GM18505 (cell line): ENCODE measurements around the gene NHLH2.

Experiments used
- ATAC-seq: cut with Tn5 transposase; IDR thresholded peaks from one replicate; pipeline ENCODE4 v1.9.1; 2021; ENCODE audit not compliant: unreplicated experiment
- POLR2A ChIP-seq: IDR thresholded peaks from 4 replicates; pipeline ENCODE4 v1.6.1; 2011; ENCODE audit warnings: borderline replicate concordance; ENCODE audit not compliant: insufficient read depth, insufficient read length; ENCODE audit errors: extremely low read depth

Gene NHLH2

DNA sequence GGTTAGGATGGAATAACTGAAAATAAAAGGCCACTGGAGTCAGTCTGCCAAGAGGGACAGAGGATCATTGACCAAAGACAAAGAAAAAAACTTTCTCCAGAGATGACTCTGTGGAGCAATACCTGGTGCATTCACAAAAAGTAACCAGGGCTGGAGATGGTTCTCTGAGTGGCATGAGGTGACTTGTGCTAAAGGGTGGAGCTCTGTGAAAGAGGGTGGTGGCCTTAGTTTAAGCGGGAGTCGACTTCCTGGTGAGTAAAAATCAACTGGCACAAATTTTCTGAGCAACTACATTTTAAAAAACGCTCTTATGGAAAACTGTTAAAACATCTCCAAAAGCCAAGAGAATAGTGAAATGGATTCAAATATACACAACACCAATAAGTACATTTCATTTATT is 10.0 kb downstream of the NHLH2 start:
- TF ChIP-seq POLR2A = no peak
- no peak for ATAC-seq

DNA sequence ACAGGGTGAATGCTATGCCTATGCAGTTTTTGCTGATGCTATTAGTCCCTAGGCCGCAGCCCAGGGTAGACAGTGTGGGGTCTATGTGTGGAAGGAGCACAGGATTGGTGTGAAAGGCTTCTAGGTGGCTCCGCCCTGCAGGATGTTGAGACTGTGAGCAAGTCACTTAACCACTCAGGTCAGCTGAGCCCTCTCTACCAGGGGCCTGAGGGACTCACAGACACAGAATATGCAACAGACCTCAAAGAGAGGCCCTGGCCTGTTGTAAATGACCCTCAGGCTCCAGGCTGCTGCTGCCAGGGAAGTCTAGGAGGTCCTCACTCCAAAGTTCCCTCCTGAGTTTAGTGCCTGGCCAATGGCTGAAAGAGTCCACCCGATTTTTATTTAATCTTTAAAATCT is 11.0 kb downstream of the NHLH2 start:
- TF ChIP-seq POLR2A = no peak
- ATAC-seq = no peak

DNA sequence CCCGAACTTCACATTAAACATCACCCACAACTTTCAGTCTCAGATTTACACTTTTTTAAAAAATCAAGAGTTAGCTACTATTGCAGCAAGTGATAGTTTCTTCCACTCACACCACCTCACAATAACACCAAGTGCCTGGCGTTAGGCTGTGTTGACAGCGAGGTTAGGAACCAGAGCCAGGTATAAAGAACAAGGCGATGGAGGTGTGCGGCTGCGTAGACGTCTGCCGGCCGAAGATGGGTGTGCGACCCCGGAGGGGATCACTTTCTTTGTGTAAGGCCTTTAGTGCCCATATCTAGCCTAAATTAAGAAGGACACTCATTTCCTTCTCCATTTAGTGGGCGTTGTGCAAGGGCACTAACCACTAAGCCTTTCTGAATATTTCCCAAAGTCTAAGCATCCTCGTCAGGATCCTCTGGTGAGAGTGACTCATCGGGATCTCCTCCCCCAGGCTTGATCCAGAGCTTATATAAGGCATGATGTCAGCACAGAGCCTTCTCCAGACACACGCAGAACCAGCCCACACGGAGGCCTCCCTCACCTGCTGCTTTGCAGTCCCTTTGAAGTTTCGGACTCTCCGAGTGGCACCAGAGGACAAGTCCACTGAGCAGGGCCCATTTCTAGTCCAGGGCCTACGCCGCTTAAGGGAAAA is 11.8 kb downstream of the NHLH2 start:
- ATAC-seq = no peak
- no peak for TF ChIP-seq POLR2A

DNA sequence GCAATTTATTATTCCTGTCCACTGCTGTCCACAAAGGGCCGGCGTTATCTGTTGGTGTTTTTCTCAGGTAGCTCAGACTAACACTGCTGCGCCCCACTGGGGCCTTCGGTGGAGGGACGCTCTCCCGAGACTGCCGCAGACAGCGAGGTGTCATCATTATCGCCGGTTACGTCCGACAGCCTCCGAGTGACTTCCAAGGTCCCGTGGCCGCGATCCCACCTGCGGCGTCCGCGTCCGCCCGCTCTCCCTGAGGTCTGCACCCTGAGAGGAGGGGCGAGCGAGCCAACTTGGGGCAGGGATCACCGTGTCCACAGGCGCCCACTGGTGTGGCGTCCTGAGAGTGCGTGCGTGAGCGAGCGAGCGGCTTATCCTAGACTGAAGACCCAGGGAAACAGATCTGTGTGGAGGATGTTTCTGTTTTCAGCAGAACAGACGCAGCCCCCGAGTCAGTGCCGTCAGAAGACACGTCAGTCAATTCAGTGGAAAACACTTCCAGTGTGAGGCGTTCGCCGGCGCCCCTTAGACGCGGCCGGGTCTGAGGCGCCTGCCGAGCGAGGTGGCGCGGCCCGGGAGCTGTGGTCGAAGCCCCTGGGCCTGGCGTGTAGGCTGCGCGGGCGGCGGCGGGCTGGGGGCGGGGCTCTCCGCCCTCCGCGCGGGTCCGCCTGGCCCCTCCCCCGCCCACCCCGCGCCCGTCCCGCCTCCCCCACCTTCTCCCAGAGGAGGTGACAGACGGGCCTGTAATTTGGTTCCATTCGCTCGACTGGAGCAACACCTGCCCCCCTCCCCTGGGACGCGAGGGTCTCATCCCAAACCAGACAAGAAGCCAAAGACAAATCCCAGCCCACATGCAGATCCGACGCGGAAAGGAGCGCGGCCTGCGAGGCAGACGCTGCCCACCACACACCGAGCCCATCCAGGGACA is 12.6 kb downstream of the NHLH2 start:
- no peak for ATAC-seq
- TF ChIP-seq POLR2A = no peak

DNA sequence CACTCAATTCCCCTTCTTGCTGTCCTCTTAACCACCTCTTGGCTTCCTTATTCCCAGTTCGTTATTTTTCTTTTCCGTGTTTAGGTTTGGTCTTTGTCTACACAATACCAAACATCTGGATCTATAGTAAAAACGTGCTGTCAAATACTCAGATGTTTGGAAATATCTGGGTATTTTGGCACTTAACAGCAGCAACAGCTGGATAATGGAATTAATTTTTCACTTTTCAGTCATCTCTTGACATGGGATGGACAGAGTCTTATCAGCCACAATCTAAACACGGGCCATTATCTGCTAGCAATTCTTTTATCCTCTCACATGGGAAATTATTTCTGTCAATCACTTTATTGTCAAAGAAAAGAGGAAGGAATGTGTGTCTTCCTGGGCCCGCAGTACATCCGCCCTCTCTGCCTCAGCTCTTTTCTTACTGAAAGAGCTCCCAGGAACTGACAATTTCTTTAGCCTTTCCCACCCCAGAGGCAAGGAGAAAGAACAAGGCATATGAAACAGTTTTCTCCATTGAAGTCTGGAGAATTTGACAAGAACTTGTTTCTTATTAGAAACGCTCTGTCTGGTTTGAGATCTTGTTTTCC is 13.4 kb downstream of the NHLH2 start:
- ATAC-seq = no peak
- TF ChIP-seq POLR2A = no peak

DNA sequence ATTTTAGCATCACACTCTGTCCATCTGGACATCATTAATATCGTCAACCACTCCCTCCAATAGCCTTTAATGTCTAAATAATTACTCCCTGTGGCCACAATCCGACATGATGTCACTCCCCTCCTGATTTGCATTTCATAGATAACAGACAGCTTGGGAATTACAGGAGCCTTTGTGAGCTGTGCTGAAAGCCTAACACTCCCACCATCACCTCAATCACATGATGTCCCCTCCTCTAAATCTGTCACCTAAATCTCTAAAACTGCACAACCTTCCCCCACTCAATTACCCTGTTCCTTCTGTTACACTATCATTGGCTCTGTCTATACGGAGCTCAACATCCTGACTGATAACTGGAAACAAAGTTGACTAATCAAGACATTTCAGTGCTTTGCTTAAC is 14.3 kb downstream of the NHLH2 start:
- no peak for ATAC-seq
- TF ChIP-seq POLR2A = no peak

DNA sequence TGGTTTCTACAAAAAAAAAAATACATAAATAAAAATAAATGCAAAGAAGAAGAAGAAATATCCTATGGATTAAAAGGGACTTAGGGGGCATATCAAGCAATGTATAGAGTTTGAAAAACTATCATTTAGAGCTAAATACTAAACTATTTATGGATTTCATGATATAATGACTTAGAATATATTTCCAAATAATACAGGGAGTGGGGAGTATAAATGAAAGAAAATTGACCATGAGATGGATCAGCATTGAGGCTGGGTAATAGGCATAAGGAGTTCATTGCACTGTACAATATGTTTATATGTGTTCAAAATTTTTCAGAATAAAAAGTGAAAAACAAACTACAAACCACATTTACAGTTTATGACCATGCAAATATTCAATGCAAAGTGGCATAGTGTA is 18.8 kb downstream of the NHLH2 start:
- no peak for TF ChIP-seq POLR2A
- ATAC-seq = no peak

DNA sequence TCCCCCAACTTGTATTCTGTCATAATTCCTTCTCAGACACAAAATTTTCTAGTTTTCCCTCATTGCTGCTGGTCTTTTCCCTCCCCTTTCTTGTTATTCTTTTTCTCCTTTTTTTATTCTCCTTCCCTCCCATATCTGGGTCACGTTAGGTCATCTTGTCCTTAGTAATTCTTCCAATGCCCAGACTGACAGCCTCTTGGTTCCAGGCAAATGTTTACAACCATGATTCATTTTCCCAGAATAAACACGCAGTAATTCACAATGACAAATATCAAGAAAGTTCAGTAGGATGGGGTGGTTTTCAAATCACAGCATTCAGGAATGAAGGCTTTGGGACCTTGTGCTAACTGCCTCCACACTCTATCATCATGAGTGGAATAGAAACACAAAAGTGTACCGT is 25.2 kb downstream of the NHLH2 start:
- ATAC-seq = no peak
- no peak for TF ChIP-seq POLR2A

DNA sequence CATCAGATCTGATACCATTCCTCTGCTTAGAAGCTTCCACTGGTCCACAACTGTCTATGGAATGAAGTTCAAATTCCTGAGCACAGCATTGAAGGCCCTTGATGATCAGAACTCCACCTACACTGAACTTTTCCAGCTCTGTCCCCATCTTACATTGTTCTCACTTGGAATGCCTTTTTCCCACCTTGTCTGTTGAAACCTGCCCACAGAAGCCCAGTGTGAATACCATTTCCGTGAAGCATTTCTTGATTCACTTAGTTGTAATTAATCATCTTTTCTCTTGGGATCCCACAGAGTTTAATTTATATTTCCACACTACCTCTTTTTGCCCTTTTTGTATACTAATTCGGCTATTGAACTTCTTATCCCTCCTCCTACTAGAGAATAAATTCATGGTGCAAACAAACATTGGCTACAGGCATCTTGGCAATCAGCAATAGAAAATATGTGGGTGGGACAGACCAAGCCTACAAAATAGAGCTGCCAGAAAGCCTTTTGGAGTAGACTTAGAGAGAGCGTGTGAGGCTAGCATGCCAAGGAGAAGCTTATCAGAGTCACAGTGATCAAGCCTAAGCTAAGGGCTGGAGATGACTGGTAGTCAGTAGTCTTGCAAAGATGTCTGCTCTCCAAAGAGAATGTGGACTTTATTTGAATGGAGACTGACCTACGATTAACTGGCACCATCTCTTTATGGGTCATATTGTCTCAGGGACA is 26.1 kb downstream of the NHLH2 start:
- ATAC-seq = no peak

DNA sequence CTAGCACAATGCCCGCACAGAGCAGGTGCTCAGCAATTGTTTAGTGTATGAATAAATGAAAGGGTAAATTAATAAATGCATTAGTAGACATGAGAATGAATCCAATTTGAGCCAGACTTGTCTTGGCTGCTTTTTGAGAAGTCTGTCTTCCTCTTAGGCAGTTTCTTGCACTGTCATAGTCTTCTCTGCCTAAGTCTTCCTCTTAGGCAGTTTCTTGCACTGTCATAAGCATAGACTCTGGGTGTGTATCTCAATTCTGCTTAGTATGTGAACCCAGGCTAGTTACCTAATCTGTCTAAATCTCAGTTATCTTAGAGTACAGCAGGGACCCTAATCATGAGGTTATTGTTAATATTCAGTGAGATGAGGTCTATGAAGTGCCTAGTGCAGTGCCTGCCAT is 27.2 kb downstream of the NHLH2 start:
- no peak for ATAC-seq
- TF ChIP-seq POLR2A = no peak

More for the DNA sequence above, 26.1 kb downstream of the NHLH2 start:
- no peak for TF ChIP-seq POLR2A

DNA sequence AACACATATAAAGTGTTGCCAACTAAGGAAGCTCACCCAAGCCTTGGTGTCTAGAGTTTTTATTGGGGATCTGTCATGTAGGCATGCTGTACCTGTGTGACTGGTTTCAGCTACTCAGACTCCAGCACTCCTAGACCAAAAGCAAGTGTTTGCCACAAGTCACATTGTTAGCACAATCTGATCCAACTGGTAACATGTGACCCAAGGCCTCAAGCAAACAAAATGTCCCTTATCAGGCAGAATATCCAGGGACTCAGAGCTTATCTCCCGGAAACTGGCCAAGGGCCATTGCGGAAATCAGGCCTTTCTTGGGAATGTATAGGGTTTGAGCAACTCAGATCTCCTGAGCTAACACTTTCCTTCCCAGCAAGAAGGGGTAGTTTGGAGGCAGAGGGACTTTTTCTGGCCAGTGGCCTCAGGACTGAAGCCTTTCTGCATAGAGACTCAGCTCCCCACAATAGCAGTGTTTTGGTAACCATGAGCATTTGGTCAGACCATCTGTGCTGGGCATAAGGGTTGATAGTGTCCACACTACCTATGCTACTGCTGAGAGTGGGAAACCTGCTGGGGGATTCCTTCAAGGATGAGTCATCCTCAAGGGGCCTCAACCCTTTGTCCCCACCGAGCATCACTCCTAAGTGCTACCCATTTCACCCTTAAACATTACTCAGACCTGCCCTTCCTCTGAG is 29.6 kb downstream of the NHLH2 start:
- no peak for TF ChIP-seq POLR2A
- no peak for ATAC-seq

DNA sequence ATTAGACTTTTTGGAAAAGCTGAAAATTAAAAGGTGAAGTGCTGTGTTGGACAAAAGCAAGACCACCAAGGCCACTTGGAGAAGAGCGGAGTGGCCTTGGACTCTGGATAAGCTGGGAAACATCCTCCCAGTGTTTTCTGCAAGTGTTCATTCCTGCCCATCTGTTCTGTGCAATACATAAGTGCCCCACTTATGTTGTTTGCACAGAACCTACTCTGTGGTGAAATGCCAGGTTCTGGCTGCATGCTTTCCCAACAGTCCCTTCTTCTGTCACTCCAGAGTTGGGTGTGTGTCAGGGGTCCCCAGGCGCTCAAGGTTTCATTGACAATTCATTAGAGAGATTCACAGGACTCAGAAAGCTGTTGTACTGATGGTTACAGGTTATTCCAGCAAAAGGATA is 30.3 kb downstream of the NHLH2 start:
- ATAC-seq = no peak
- TF ChIP-seq POLR2A = no peak

DNA sequence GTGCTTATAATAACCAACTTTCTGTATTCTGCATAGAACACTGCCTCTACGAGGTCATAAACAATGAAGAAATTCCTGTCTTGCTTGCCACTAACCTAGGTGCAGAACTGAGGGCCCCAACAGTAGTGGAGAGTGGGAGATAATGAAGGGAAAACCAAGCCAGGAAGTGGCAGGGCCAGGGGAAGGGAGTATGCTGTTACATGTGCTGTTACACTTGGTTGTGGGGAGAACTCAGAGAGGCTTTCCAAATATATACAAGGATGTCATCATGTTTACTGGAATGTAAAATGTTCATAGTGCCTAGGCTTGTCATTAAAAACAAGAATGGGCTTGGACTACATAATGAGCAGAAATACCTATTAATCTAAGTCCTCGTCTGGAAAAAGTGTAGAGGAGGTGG is 31.1 kb downstream of the NHLH2 start:
- TF ChIP-seq POLR2A = no peak
- ATAC-seq = no peak
